VCaP (cell line): ENCODE data around the gene ERP44.
"Not testable (repeated sequence)": the region's sequence is repeated elsewhere in the genome, so short reads cannot be mapped to it uniquely, and the experiment has no call there.

Experiments
- H3K27ac ChIP-seq: fragments of 450-650 bp; 2 replicates; pipeline ENCODE4 v1.5.1; 2017
- TF ChIP-seq, protein P1 (sequence below): fragments of 450-650 bp; conservative IDR thresholded peaks from 2 replicates; pipeline ENCODE4 v1.5.1; 2017; ENCODE audit warnings: mild to moderate bottlenecking, moderate library complexity

The ERP44 gene

DNA sequence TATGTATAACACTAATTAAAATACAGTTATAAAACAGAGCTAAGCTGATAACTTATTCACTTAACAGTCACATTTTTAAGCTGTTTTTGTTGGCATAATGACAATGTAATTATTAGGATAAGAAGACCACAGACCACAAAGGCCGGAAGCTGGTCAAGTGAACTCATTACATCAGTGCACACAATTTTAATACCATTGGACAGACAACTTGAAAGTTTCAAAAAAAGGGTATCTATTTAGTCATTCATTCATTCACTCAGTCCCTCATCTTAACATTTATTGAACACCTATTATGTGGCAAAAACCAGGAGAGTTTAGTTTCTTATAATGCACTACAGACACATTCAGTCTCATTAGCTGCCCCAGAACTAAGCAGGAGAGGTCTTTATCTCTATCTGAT lies 11.6 kb downstream of the ERP44 start:
- TF ChIP-seq, protein P1, sequence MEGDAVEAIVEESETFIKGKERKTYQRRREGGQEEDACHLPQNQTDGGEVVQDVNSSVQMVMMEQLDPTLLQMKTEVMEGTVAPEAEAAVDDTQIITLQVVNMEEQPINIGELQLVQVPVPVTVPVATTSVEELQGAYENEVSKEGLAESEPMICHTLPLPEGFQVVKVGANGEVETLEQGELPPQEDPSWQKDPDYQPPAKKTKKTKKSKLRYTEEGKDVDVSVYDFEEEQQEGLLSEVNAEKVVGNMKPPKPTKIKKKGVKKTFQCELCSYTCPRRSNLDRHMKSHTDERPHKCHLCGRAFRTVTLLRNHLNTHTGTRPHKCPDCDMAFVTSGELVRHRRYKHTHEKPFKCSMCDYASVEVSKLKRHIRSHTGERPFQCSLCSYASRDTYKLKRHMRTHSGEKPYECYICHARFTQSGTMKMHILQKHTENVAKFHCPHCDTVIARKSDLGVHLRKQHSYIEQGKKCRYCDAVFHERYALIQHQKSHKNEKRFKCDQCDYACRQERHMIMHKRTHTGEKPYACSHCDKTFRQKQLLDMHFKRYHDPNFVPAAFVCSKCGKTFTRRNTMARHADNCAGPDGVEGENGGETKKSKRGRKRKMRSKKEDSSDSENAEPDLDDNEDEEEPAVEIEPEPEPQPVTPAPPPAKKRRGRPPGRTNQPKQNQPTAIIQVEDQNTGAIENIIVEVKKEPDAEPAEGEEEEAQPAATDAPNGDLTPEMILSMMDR: no peak
- H3K27ac ChIP-seq: no peak overlapping the region

DNA sequence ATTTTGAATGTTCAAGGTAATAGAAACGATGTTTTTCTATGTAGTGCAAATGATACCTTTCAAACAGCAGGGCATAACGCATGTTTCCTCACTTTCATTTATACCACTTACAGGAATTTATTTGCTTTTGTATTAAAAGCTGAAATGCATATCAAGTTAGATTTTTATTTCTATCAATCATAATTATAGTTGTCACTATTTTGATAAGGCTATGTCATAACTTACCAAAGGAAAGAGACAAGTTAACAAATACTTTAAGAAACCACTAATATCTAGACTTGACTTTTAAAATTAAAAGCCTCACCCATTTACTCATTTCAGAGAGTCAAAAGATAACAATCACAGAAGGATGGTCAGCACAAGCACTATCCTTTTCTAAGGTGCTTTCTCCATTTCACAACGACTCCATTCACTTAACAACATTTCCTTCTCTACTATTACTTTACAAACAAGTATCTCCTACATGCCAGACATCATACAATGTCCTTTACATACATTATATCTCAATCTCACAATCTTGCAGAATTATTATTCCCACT lies 12.6 kb downstream of the ERP44 start:
- TF ChIP-seq, protein P1: no peak
- H3K27ac ChIP-seq: no peak overlapping the region

DNA sequence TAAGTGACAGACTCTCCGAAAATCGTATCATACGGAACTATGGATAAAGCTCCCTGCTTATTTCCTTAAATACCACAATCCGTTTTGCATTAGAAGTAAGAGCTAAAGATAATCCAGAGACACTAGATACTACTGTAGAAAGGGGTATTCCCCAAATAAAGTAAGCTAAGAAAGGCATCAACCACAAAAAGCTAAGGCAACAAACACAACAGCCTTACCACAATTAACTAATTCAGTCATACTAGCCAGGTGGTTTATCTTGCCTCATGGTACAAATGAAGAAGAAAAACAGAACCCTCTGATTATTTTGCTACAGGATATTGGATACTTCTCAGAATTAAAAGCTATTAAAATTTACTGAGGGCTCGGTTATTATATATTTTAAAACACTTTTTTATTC lies 14.1 kb downstream of the ERP44 start:
- no peak overlapping the region for H3K27ac ChIP-seq
- TF ChIP-seq, protein P1: no peak

DNA sequence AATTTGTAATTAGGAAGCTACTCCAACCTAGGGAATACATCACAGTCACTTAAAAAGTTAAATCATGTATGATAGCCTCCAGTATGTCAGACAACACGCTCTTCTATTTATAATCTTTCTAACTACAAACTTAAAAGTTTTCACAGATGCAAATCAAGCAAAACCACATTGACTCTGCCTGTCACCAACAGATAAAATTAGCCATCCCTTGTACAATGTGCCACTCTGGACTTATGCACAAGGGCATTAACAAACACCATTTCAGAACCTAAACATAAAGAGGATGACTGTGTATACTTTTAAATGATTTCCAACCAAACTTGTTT lies 14.7 kb downstream of the ERP44 start:
- TF ChIP-seq, protein P1: no peak
- no peak overlapping the region for H3K27ac ChIP-seq

DNA sequence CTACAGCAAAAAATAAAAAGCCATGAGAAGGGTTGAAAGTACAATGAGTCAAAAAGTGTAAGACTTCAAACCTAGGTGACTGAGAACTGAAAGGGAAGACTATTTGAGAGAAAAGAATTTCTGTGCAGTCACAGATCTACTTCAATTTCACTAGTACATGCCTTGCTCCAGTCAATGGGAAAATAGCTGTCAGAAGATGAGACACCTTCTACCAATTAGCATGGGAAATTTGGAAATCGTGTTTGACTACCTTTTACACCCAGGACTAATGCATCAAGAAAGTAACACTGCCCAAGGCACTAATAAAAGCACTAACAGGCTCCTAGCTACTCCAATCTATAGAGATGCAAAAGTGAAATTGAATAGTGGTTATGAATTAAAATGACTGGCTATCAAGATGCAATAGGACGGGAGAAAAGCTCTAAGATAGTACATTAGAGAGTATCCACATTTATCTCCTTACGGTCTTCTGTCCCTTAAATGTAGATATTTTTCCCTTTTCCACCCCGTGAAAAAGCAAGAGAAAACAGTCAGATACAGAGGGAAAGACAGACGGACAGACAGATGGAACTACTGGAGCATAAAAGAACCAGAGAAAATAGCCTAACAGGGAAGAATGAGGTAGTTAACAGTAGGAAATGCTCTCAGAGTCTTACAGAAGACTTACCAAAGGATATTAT lies 15.2 kb downstream of the ERP44 start:
- TF ChIP-seq, protein P1: no peak
- H3K27ac ChIP-seq: no peak overlapping the region

DNA sequence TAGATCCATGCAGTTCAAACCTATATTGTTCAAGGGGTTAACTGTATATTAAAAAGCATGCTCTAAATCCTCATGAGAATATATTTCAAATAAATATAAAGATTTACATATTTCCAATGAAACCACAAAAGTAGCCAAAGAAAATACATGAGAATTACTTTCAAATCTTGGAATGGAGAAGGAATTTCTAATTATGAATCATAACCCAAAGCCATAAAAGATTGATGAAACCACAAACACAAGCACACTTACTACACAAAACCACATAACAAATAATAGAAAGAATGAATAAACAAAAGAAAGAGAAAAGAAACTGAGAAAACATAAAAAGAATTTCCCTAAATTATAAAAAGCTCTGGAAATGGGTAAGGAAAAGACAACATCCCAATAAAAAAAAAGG lies 16.0 kb downstream of the ERP44 start:
- TF ChIP-seq, protein P1: no peak
- H3K27ac ChIP-seq: no peak overlapping the region

DNA sequence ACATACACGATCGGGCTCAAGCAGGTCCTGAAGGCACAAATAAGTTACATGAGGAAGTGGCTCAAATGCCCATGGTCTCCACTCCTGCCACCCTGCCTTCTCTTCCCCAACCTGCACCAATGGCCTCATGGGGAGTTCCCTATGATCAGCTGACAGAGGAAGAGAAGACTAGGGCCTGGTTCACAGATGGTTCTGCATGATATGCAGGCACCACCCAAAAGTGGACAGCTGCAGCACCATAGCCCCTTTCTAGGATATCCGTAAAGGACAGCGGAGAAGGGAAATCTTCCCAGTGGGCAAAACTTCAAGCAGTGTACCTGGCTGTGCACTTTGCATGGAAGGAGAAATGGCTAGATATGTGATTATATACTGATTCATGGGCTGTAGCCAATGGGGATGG lies 22.5 kb downstream of the ERP44 start:
- H3K27ac ChIP-seq: not testable (repeated sequence)

DNA sequence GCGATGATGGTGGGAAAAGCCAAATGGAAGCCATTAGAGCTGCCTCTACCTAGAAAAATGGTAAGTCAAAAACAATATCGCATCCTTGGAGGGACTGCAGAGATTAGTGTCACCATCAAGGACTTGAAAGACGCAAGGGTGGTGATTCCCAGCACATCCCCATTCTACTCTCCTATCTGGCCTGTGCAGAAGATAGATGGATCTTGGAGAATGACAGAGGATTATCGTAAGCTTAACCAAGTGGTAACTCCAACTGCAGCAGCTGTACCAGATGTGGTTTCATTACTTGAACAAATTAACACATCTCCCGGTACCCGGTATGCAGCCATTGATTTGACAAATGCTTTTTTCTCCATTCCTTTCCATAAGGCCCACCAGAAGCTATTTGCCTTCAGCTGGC lies 23.8 kb downstream of the ERP44 start:
- no peak overlapping the region for H3K27ac ChIP-seq
- TF ChIP-seq, protein P1: no peak
